ENCODE data around the gene NRAP. TPM values are rescaled to one million over a fixed set of nuclear protein-coding genes. Genes with fewer than 3 reads are reported as not detected.

NRAP gene
- total RNA-seq, 1 donor from 2014 or later = not detected

GRCh38 chr10:113617086-113617485 lies 46.8 kb downstream of the NRAP start:
- no peak overlapping the region for H3K27ac Mint-ChIP-seq (ENCODE audit: unreplicated experiment)
- no peak overlapping the region for H3K4me3 Mint-ChIP-seq (ENCODE audit: unreplicated experiment)
- H3K4me1 Mint-ChIP-seq (ENCODE audit: low read depth) = no peaks in the 10 kb centered on the region
- H3K27me3 Mint-ChIP-seq (ENCODE audit: low read depth) = peaks cover 61% of the 10 kb centered on the region
- DNase-seq (ENCODE audit: low spot score) = no peak
- no peak for TF ChIP-seq CTCF (IDR thresholded peaks at IDR 0.05)
- no peaks in the 10 kb centered on the region for H3K9me3 Mint-ChIP-seq (ENCODE audit: low read depth)
- no peaks in the 10 kb centered on the region for H3K36me3 Mint-ChIP-seq (ENCODE audit: low read depth)

GRCh38 chr10:113616244-113617074 lies 47.4 kb downstream of the NRAP start:
- H3K27ac Mint-ChIP-seq (ENCODE audit: unreplicated experiment) = no peak overlapping the region
- no peak overlapping the region for H3K4me3 Mint-ChIP-seq (ENCODE audit: unreplicated experiment)
- H3K36me3 Mint-ChIP-seq (ENCODE audit: low read depth) = no peaks in the 10 kb centered on the region
- H3K4me1 Mint-ChIP-seq (ENCODE audit: low read depth) = no peaks in the 10 kb centered on the region
- peak; percentile 69 for TF ChIP-seq CTCF (IDR thresholded peaks at IDR 0.05)
- H3K27me3 Mint-ChIP-seq (ENCODE audit: low read depth) = peaks cover 67% of the 10 kb centered on the region
- H3K9me3 Mint-ChIP-seq (ENCODE audit: low read depth) = no peaks in the 10 kb centered on the region
- no peak for DNase-seq (ENCODE audit: low spot score)

GRCh38 chr10:113613977-113614690 lies 49.7 kb downstream of the NRAP start:
- peaks cover 6% of the 10 kb centered on the region for H3K4me1 Mint-ChIP-seq (ENCODE audit: low read depth)
- peak overlapping the region; percentile 1 for H3K27ac Mint-ChIP-seq (ENCODE audit: unreplicated experiment)
- no peak for TF ChIP-seq CTCF (IDR thresholded peaks at IDR 0.05)
- peaks cover 73% of the 10 kb centered on the region for H3K27me3 Mint-ChIP-seq (ENCODE audit: low read depth)
- DNase-seq (ENCODE audit: low spot score) = no peak
- no peaks in the 10 kb centered on the region for H3K36me3 Mint-ChIP-seq (ENCODE audit: low read depth)
- no peak overlapping the region for H3K4me3 Mint-ChIP-seq (ENCODE audit: unreplicated experiment)
- no peaks in the 10 kb centered on the region for H3K9me3 Mint-ChIP-seq (ENCODE audit: low read depth)

- DNase-seq (ENCODE audit: low spot score) = no peak
- Mint-ChIP-seq H3K9me3 (ENCODE audit: low read depth) (no peaks in the 10 kb centered on the region), H3K27ac (ENCODE audit: unreplicated experiment) (no peak overlapping the region), H3K4me1 (ENCODE audit: low read depth) (peaks cover 6% of the 10 kb centered on the region), H3K27me3 (ENCODE audit: low read depth) (peaks cover 70% of the 10 kb centered on the region), H3K4me3 (ENCODE audit: unreplicated experiment) (no peak overlapping the region), H3K36me3 (ENCODE audit: low read depth) (no peaks in the 10 kb centered on the region)
- no peak for TF ChIP-seq CTCF (IDR thresholded peaks at IDR 0.05)
These were observed 50.4 kb downstream of the NRAP start for GRCh38 chr10:113613427-113613826.

GRCh38 chr10:113612154-113612553 lies 51.7 kb downstream of the NRAP start:
- no peak for TF ChIP-seq CTCF (IDR thresholded peaks at IDR 0.05)
- no peak for DNase-seq (ENCODE audit: low spot score)
- H3K27me3 Mint-ChIP-seq (ENCODE audit: low read depth) = peaks cover 70% of the 10 kb centered on the region
- H3K36me3 Mint-ChIP-seq (ENCODE audit: low read depth) = no peaks in the 10 kb centered on the region
- H3K4me3 Mint-ChIP-seq (ENCODE audit: unreplicated experiment) = no peak overlapping the region
- H3K4me1 Mint-ChIP-seq (ENCODE audit: low read depth) = peaks cover 6% of the 10 kb centered on the region
- no peak overlapping the region for H3K27ac Mint-ChIP-seq (ENCODE audit: unreplicated experiment)
- H3K9me3 Mint-ChIP-seq (ENCODE audit: low read depth) = no peaks in the 10 kb centered on the region
